Measurements from ENCODE around the gene TTLL3. TPM values are rescaled to one million over a fixed set of nuclear protein-coding genes. Genes with fewer than 3 reads are reported as not detected.

Gene TTLL3
- total and polyA plus RNA-seq, 12 donors, result 10.1 to 214 (median 45.5) TPM

- no peaks in the 10 kb centered on the region for H3K4me1 ChIP-seq (replicated peaks in 1 of 2)
- no peak overlapping the region for H3K4me3 ChIP-seq
- H3K9me3 ChIP-seq (replicated peaks in 1 of 3), result no peaks in the 10 kb centered on the region
- WGBS, 4 donors, result 78 to 83% (median 81%) methylated on average over 20 of the region's 20 CpGs
- H3K27me3 ChIP-seq, result no peaks in the 10 kb centered on the region
- no peak for DNase-seq
- H3K27ac ChIP-seq, result no peak overlapping the region
- intact Hi-C loops (cut with DNase I), result no loop called here
- peak in 4 of 6 experiments; percentile 9 to 40 (median 29) for TF ChIP-seq CTCF (IDR thresholded peaks at IDR 0.05)
- TF ChIP-seq POLR2A (IDR thresholded peaks at IDR 0.05), result no peak
- peaks cover 0 to 8% of the 10 kb centered on the region in 2 donors for H3K36me3 ChIP-seq (replicated peaks in 1 of 2)
Observed at GRCh38 chr3:9826815-9827573, 16.9 kb downstream of the TTLL3 start.

- TF ChIP-seq CTCF (IDR thresholded peaks at IDR 0.05), result no peak
- no peak for TF ChIP-seq POLR2A (IDR thresholded peaks at IDR 0.05)
- Histone ChIP-seq H3K4me3 (no peak overlapping the region), H3K27me3 (no peaks in the 10 kb centered on the region), H3K27ac (no peak overlapping the region), H3K4me1 (replicated peaks in 1 of 2) (no peaks in the 10 kb centered on the region), H3K9me3 (replicated peaks in 1 of 3) (no peaks in the 10 kb centered on the region), H3K36me3 (replicated peaks in 1 of 2) (peaks cover 0 to 18% of the 10 kb centered on the region in 2 donors)
- 92 to 97% (median 96%) methylated on average over 10 to 17 of the region's 17 CpGs; no CpG with 5 or more reads in 1 of the 4 donors for WGBS, 4 donors
- DNase-seq, result no peak
- intact Hi-C loops (cut with DNase I), result no loop called here
Observed at GRCh38 chr3:9828801-9829755, 19.0 kb downstream of the TTLL3 start.

- 95 to 97% (median 97%) methylated on average over 3 of the region's 3 CpGs for WGBS, 4 donors
- Histone ChIP-seq H3K27ac (no peak overlapping the region), H3K4me1 (replicated peaks in 1 of 2) (no peaks in the 10 kb centered on the region), H3K9me3 (replicated peaks in 1 of 3) (no peaks in the 10 kb centered on the region), H3K36me3 (replicated peaks in 1 of 2) (peaks cover 0 to 23% of the 10 kb centered on the region in 2 donors), H3K27me3 (no peaks in the 10 kb centered on the region), H3K4me3 (no peak overlapping the region)
- intact Hi-C loops (cut with DNase I), result no loop called here
- no peak for TF ChIP-seq CTCF (IDR thresholded peaks at IDR 0.05)
- no peak for TF ChIP-seq POLR2A (IDR thresholded peaks at IDR 0.05)
- no peak for DNase-seq
Observed at GRCh38 chr3:9831253-9831652, 21.2 kb downstream of the TTLL3 start.

- H3K4me1 ChIP-seq (replicated peaks in 1 of 2), result no peaks in the 10 kb centered on the region
- no peaks in the 10 kb centered on the region for H3K27me3 ChIP-seq
- H3K27ac ChIP-seq, result no peak overlapping the region
- peaks cover 0 to 23% of the 10 kb centered on the region in 2 donors for H3K36me3 ChIP-seq (replicated peaks in 1 of 2)
- 80 to 100% (median 89%) methylated on average over 1 to 9 of the region's 9 CpGs; no CpG with 5 or more reads in 1 of the 4 donors for WGBS, 4 donors
- no peak overlapping the region for H3K4me3 ChIP-seq
- no peak for DNase-seq
- TF ChIP-seq CTCF (IDR thresholded peaks at IDR 0.05) (no peak), POLR2A (IDR thresholded peaks at IDR 0.05) (no peak)
- intact Hi-C loops (cut with DNase I), result no loop called here
- no peaks in the 10 kb centered on the region for H3K9me3 ChIP-seq (replicated peaks in 1 of 3)
Observed at GRCh38 chr3:9833078-9833477, 23.0 kb downstream of the TTLL3 start.
